NCI-H226 (cell line): Measurements from ENCODE around the gene UGDH.
"Not testable (repeated sequence)": the region's sequence is repeated elsewhere in the genome, so short reads cannot be mapped to it uniquely, and the experiment has no call there.

Source experiments
- DNase-seq: peaks from one replicate; pipeline ENCODE4 v3.0.0-alpha.2; 2015

The UGDH gene

GRCh38 chr4:39527296-39528060 lies at the start of gene UGDH:
Gene UGDH (minus strand): TSS chr4:39527439. CDS start chr4:39521512, 5,927 bp downstream.
- peak; percentile 96 for DNase-seq

- DNase-seq = no peak
These were observed 47.7 kb upstream of the UGDH start for GRCh38 chr4:39574946-39575345.

- no peak for DNase-seq
These were observed 44.3 kb upstream of the UGDH start for GRCh38 chr4:39571504-39571903.

- DNase-seq = no peak
These were observed 43.8 kb upstream of the UGDH start for GRCh38 chr4:39571054-39571453.

GRCh38 chr4:39569209-39569608 lies 42.0 kb upstream of the UGDH start:
- no peak for DNase-seq

GRCh38 chr4:39568805-39569204 lies 41.6 kb upstream of the UGDH start:
- DNase-seq = no peak

GRCh38 chr4:39565878-39566600 lies 38.8 kb upstream of the UGDH start:
- peak; percentile 62 for DNase-seq

- DNase-seq = no peak
These were observed 36.2 kb upstream of the UGDH start for GRCh38 chr4:39563346-39563847.

- no peak for DNase-seq
These were observed 35.6 kb upstream of the UGDH start for GRCh38 chr4:39562792-39563191.

- DNase-seq = peak; percentile 18
These were observed 32.4 kb upstream of the UGDH start for GRCh38 chr4:39559626-39560025.

- DNase-seq = no peak
These were observed 28.2 kb upstream of the UGDH start for GRCh38 chr4:39555472-39555871.

GRCh38 chr4:39548425-39549067 lies 21.3 kb upstream of the UGDH start:
- peak; percentile 10 for DNase-seq

- DNase-seq = no peak
These were observed 17.5 kb upstream of the UGDH start for GRCh38 chr4:39544580-39545315.

GRCh38 chr4:39544080-39544479 lies 16.8 kb upstream of the UGDH start:
- not testable (repeated sequence) for DNase-seq

- no peak for DNase-seq
These were observed 15.8 kb upstream of the UGDH start for GRCh38 chr4:39543034-39543433.

- DNase-seq = no peak
These were observed 15.4 kb upstream of the UGDH start for GRCh38 chr4:39542611-39543012.

GRCh38 chr4:39541987-39542610 lies 14.9 kb upstream of the UGDH start:
- DNase-seq = no peak

- DNase-seq = no peak
These were observed 11.9 kb upstream of the UGDH start for GRCh38 chr4:39539089-39539611.

- DNase-seq = no peak
These were observed 6.3 kb upstream of the UGDH start for GRCh38 chr4:39533541-39533940.

- DNase-seq = not testable (repeated sequence)
These were observed 5.0 kb upstream of the UGDH start for GRCh38 chr4:39532237-39532636.

GRCh38 chr4:39530682-39531081 lies 3.4 kb upstream of the UGDH start:
- DNase-seq = no peak

GRCh38 chr4:39529534-39529933 lies 2.3 kb upstream of the UGDH start:
- DNase-seq = no peak
